GM19455 (cell line): ENCODE measurements around the gene BAIAP2L2.
"Not testable (repeated sequence)": the region's sequence is repeated elsewhere in the genome, so short reads cannot be mapped to it uniquely, and the experiment has no call there.

ENCODE experiments used
- ATAC-seq: cut with Tn5 transposase; IDR thresholded peaks from one replicate; pipeline ENCODE4 v1.9.1; 2021; ENCODE audit not compliant: unreplicated experiment

BAIAP2L2 gene

GRCh38 chr22:38040953-38041759 is 69.3 kb downstream of the BAIAP2L2 start:
- ATAC-seq = no peak

- no peak for ATAC-seq
These were observed 71.3 kb downstream of the BAIAP2L2 start for GRCh38 chr22:38038890-38039812.

- no peak for ATAC-seq
These were observed 72.1 kb downstream of the BAIAP2L2 start for GRCh38 chr22:38038426-38038825.

GRCh38 chr22:38037367-38038150 is 72.9 kb downstream of the BAIAP2L2 start:
- not testable (repeated sequence) for ATAC-seq

GRCh38 chr22:38036392-38037062 is 74.0 kb downstream of the BAIAP2L2 start:
- no peak for ATAC-seq

GRCh38 chr22:38035530-38035885 is 75.0 kb downstream of the BAIAP2L2 start:
- no peak for ATAC-seq
